H1 (cell line): Measurements from ENCODE around the gene LDAH. TPM values are rescaled to one million over a fixed set of nuclear protein-coding genes. Genes with fewer than 3 reads are reported as not detected.

Experiments
- CEBPB ChIP-seq: IDR thresholded peaks from 2 replicates; pipeline ENCODE4 v1.6.1; 2012; ENCODE audit warnings: low read depth, low read length
- CHD2 ChIP-seq: IDR thresholded peaks from 2 replicates; pipeline ENCODE4 v1.6.1; 2012; ENCODE audit warnings: low read length, improper control_type of control experiment
- CHD7 ChIP-seq: fragments of 300-600 bp; sonication (generic); IDR thresholded peaks from 2 replicates; pipeline ENCODE4 v1.7.1; 2012; ENCODE audit warnings: low read length, moderate library complexity, mild to moderate bottlenecking, inconsistent platforms; ENCODE audit not compliant: insufficient replicate concordance
- EGR1 ChIP-seq: IDR thresholded peaks from 2 replicates; pipeline ENCODE4 v1.6.1; 2011; ENCODE audit warnings: low read depth, low read length, borderline replicate concordance
- JUN ChIP-seq: IDR thresholded peaks from 2 replicates; pipeline ENCODE4 v1.6.1; 2011; ENCODE audit warnings: low read depth, mild to moderate bottlenecking, improper control_type of control experiment, low read length
- KDM1A ChIP-seq: fragments of 200-600, 300-600 bp; sonication (generic); IDR thresholded peaks from 2 replicates; pipeline ENCODE4 v1.7.1; 2016; ENCODE audit warnings: mild to moderate bottlenecking, low read length, borderline replicate concordance
- MAFK ChIP-seq: IDR thresholded peaks from 2 replicates; pipeline ENCODE4 v1.6.1; 2012; ENCODE audit warnings: low read depth, mild to moderate bottlenecking, improper control_type of control experiment, low read length
- RAD21 ChIP-seq, 2 experiments: IDR thresholded peaks in 1 of 2; conservative IDR thresholded peaks in 1 of 2; 2 replicates each; pipeline ENCODE4 v1.6.1; 2011; ENCODE audit warnings: low read depth in 2 of 2, low read length in 2 of 2, improper control_type of control experiment in 1 of 2, inconsistent platforms in 1 of 2, mild to moderate bottlenecking in 1 of 2, moderate library complexity in 1 of 2
- SIRT6 ChIP-seq: IDR thresholded peaks from one replicate; pipeline ENCODE4 v1.7.1; 2012; ENCODE audit warnings: low read length, inconsistent platforms
- USF2 ChIP-seq: IDR thresholded peaks from 2 replicates; pipeline ENCODE4 v1.6.1; 2011; ENCODE audit warnings: low read length, improper control_type of control experiment
- polyA plus RNA-seq, 7 experiments: library from polyadenylated mRNA; depleted of rRNA in 3 of 7; stranded (reverse) in 5 of 7; unstranded in 2 of 7; fragments of >200 nt in 5 of 7; fragments of 200-250 nt in 2 of 7; gene quantifications; 1 replicate in 5 of 7; 2 replicates in 1 of 7; 4 replicates in 1 of 7; pipeline versions ENCODE4 v1.2.1 to v1.2.3, GENCODE V29; 2011 to 2013; ENCODE audit warnings: missing spikeins in 2 of 7, mixed read lengths in 2 of 7
- total RNA-seq: library from RNA; stranded (reverse); fragmentation: NEBNext Ultra II Directional; extraction: Animal tissue kit (Norgen Biotek cat#: 25700); gene quantifications from 2 replicates; pipeline ENCODE4 v1.2.1, GENCODE V29; 2021

Gene LDAH
- total and polyA plus RNA-seq, 2 of the 8 experiments (the other 6 are each of a cell fraction or from before 2014, with no cell fraction given): 10.9 to 26.3 TPM

GRCh38 chr2:20762945-20763683 lies 59.8 kb downstream of the LDAH start (continued):
- no peak for TF ChIP-seq CHD7
- TF ChIP-seq USF2: no peak
- TF ChIP-seq KDM1A: no peak
- no peak for TF ChIP-seq SIRT6
- no peak for TF ChIP-seq RAD21 (IDR thresholded peaks at IDR 0.05 in 1 of 2, conservative IDR thresholded peaks at IDR 0.05 in 1 of 2; ENCODE audit: low read depth in 2 of 2, low read length in 2 of 2)
- no peak for TF ChIP-seq CEBPB
- no peak for TF ChIP-seq CHD2
- TF ChIP-seq MAFK: no peak
- TF ChIP-seq EGR1: no peak
- no peak for TF ChIP-seq JUN
